ENCODE data around the gene CTNNBL1. TPM values are rescaled to one million over a fixed set of nuclear protein-coding genes. Genes with fewer than 3 reads are reported as not detected.
"Not testable (repeated sequence)": the region's sequence is repeated elsewhere in the genome, so short reads cannot be mapped to it uniquely, and the experiment has no call there.

Gene CTNNBL1
- total RNA-seq, 1 donor from 2014 or later, result 60.9 TPM

DNA sequence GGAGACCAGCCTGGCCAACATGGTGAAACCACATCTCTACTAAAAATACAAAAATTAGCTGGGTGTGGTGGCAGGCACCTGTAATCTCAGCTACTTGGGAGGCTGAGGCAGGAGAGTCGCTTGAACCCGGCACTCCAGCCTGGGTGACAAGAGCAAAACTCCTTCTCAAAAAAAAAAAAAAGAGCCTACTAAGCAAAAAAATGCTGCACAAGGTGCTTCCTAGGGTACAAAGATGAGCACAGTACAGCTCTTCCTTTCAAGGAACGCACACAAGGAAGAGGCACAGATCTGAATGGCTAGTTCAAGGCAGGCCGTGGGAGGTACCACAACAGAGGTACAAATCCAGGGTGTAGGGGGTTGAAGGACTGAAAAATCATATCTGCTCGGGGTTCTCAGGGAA lies 162.2 kb downstream of the CTNNBL1 start:
- ATAC-seq (ENCODE audit: poor library complexity); DNase-seq; intact Hi-C loops (cut with DNase I): not testable (repeated sequence)

DNA sequence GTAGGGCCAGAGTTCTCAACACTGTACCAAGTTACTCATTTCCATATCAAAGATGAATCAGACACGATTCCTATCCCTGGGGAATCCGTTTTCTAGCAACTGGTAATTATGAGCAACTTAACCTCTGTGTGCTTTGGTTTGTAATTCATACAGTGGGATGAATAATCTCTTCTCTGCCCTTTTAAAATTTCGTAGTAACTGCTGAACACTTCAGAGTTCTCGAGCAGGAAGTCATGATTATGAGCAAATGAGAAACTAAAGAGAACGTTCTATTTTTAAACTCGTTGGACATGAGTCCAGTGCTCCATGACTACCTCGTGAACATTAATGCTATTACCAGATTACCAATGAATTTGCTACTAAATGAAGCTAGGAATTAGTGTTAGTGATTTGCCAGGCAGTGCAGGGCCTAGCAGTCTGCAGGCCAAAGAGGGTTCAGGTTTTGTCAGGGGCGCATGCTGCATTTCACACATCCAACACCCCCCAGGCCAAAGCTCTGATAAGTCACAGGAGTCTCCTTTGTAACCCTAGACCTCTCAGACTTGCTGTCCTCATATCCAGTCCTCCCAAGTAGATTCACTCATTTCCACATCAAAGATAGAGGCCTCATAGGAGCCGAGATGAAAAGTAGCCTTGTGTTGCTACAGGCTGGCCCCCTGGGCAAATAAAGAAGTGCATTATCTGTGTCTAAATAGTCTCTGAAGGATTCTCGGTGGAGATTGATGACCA lies 163.3 kb downstream of the CTNNBL1 start:
- intact Hi-C loops (cut with DNase I), result no loop called here
- ATAC-seq (ENCODE audit: poor library complexity) (no peak), DNase-seq (no peak)

DNA sequence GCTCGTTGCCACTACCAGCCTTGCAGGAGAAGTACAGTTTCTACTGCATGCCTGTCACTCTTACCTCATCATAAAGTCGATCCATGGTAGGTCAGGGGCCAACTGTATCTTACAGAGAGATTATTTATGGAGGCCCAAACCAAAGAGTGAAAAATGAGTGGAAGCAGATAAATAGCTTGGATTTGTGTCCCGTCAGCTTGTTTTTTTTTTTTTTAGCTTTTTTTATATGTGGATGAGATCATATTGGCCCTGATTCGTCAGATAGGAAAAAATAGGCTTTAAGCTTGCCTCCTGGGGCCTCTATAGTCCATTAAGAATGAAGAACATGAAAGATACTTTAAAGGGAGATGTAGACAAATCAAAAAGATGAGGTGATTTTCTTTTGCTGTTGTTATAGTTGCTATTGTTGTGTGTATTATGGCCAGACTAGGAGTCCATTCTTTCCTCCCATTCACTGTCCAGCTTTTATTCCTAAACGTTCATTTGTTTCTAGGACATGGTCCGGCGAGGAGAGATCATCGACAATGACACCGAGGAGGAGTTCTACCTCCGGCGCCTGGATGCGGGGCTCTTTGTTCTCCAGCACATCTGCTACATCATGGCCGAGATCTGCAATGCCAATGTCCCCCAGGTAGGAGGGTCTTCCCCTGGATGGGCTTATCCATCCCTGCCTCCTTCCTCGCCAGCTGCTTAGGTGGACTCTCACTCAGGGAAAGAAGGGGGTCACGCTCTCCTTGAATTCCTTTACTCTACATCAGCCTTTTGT lies 165.8 kb downstream of the CTNNBL1 start:
- intact Hi-C loops (cut with DNase I), result no loop called here
- ATAC-seq (ENCODE audit: poor library complexity) (no peak), DNase-seq (no peak)

DNA sequence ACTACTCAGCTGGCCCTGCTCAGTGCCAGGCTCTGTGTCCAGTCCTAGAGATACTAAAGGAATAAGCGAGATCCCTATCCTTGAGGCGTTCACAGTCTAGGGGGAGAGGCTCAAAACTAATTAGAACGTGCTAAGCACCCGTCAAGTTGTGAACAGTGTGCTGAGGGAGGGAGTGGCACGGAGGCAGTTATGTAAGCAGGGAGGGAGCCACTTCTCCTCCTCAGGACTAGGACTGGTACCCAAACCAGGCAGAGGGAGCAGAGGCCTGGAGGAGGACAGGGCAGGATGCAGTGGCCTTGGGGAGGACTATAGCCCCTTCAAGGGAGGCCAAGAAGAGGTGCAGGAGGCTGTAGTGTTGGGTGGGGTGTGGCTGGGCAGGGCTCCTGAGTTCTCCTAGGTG lies 169.5 kb downstream of the CTNNBL1 start:
- no peak for DNase-seq
- intact Hi-C loops (cut with DNase I), result no loop called here
- ATAC-seq (ENCODE audit: poor library complexity), result no peak

DNA sequence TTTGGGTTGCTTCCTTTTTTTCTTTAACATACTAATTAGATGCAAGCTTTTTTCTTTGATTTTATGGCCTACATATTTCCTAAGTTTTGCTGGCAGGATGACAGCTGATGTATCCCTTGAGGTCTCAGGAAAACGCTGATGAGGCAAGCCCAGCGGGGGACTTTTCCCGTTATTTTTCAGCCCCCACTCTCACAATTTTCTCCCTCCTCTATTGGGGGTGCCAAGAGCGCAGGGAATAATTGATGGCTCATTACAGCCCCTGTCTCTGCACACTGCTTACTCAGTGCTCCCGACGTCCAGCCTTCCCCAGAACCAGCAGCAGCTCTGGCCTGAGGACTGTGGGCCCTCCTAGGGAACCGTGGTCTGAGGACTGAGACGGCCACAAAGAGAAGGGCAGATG lies 170.5 kb downstream of the CTNNBL1 start:
- ATAC-seq (ENCODE audit: poor library complexity), result no peak
- intact Hi-C loops (cut with DNase I), result no loop called here
- DNase-seq, result no peak

DNA sequence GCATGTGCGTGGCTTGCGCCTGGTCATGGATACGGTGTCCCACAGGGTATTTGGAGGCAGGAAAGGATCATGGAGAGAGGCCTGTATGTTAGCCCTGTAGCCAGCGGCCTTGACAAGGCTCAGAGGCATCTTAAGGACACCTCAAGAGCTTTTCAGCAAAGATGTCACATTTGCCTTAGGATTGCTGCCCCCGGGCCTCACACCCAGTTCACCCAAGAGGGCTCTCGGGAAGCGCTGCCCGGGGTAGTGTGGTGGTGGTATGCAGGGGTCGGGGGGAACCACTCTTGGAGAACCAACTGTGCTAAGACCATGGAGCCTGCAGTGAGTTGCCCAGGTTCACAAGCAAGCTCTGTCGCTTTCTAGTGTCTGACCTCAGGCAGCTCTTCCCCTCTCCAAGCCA lies 172.2 kb downstream of the CTNNBL1 start:
- ATAC-seq (ENCODE audit: poor library complexity) (no peak), DNase-seq (no peak)
- intact Hi-C loops (cut with DNase I), result no loop called here

DNA sequence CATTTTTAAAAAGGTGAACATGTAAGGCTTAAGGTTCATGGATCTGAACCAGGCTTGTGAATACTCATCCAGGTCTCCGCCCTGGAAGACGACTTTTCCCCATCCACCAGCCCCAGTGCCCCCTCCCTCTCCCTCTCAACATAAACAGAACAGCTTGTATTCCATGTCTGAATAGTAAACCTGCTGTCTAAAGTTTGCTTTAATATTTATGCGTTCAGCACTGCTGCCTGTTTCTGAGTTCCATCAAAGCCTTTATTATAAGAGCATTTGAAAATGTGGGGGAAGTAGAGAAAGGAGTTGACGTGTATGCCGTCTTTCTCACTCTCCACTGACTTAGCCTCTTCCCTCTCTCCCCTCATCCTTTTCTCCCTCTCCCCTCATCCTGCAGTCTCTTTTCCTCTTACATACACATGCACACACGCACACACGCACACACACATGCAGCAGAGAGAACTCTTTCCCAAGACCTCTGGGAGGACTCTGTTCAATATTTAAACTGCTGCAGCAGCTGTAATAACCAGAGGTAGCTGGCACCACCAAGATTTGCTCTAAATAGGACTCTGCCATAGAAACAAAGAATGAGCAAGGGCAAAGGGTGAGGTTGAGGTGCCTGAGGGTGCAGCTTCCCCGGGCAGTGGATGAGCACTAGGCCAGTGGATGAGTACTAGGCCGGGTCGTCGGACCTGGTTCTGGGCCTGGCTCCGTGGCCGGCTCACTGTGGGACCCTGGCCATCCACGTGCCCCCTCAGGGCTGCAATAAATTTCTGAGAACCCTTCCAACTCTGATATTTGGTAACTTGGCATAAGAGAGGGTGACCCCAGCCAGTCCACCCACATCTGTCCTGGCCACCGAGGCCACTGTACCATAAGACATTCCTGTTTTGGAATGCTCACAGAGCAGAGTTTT lies 173.7 kb downstream of the CTNNBL1 start:
- intact Hi-C loops (cut with DNase I), result no loop called here
- DNase-seq (no peak), ATAC-seq (ENCODE audit: poor library complexity) (no peak)

DNA sequence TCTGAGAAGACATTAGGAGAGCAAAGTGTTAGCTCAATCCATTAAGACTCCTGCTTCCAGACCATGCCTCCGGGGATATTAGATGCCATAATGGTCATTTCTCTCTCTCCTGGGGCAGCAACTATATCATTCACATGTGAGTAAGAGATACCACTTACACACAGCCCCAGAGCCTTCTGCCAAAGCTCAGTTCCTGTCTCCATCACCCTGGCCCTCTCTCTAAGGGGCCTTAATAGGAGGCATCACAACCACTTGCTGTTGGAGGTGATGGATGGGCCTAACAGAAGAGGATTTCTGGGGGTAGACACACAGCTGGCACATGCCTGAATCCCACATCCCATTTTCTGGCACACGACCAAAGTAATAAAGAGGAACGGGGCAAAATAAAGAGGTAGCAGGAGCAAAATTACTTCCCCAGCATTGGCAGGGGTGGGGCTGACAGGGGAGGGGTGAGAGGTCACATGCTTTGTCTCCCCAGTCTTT lies 175.1 kb downstream of the CTNNBL1 start:
- ATAC-seq (ENCODE audit: poor library complexity) (no peak), DNase-seq (no peak)
- intact Hi-C loops (cut with DNase I), result no loop called here

DNA sequence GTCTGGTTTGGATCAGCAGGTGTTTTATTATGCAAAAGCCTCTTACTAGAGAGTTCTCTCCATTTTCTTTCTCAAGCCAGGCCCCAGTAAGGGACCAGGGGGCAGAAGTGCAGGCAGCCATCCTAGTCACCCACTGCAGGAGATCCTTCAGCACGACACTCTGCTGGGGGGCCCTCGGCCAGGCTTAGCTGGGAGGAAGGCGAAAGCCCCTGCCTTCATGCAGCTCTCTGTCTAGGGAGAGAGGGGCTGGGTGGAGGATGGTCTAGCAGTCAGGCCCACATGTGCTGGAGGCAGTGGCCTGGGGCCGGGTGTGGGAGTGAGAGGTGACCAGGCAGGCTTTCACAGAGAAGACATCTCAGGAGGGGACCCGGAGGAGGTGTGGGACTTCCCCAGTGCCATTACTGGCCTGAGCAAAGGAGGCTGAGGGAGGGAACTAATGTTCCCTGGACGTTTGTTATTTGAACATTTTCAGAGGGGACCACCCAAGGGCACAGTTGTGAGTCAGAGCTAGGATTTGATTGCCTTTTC lies 175.6 kb downstream of the CTNNBL1 start:
- ATAC-seq (ENCODE audit: poor library complexity) (no peak), DNase-seq (no peak)
- intact Hi-C loops (cut with DNase I), result no loop called here

DNA sequence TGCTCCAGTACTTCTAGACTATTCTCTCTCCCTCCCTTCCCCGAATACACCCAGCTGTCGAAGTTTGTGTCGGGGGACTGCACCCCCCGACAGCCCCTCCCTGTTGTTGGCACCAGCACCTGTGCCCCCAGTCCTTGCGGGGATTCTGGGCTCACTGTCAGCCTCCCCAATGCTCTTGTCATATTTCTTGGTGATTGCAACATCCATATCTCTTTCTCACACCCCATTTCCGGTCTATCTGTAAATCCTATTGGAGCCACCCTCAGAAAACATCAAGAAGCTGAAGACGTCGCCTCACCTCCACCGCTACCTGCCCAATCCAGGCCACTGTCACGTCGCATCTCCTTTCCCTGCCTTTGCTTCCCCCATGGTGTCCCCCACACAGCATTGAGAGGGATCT lies 176.5 kb downstream of the CTNNBL1 start:
- ATAC-seq (ENCODE audit: poor library complexity) (no peak), DNase-seq (no peak)
- intact Hi-C loops (cut with DNase I), result no loop called here

DNA sequence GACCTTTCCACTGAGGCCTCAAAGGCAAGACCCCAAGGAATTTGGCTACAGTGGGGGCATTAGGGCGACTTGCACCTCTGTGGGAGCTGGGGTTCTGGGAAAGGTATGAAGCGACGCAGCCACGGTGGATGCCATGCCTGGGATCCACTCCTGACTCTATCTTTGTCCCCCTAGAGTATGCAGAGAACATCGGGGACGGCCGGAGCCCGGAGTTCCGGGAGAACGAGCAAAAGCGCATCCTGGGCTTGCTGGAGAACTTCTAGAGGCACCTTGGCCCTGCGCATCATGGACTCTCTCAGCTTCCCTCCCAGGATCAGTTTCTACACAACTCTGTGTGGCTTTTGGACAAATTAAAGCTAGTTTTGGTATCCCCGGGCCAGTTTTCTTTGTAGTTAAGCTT lies 177.9 kb downstream of the CTNNBL1 start:
- intact Hi-C loops (cut with DNase I), result no loop called here
- no peak for DNase-seq
- no peak for ATAC-seq (ENCODE audit: poor library complexity)

DNA sequence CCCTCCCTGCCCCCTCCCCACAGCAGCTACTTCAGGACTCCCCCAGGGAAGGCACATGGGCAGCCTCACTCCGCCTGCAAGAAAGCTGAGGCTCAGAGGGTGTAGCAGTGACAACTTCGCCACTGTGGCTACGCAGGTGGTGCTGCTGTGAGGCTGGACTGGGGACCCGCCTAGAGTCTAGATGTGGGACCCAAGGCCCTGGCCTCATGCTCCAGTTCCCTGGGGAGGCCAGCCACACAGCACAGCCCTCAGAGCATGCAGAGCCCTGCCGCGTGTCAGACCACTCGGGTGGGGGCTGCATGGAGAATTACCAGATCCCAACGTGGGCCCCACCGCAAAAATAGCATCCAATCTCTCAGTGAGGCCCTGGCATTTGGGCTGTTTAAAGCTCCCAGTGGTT lies 178.3 kb downstream of the CTNNBL1 start:
- ATAC-seq (ENCODE audit: poor library complexity) (no peak), DNase-seq (no peak)
- intact Hi-C loops (cut with DNase I), result no loop called here

DNA sequence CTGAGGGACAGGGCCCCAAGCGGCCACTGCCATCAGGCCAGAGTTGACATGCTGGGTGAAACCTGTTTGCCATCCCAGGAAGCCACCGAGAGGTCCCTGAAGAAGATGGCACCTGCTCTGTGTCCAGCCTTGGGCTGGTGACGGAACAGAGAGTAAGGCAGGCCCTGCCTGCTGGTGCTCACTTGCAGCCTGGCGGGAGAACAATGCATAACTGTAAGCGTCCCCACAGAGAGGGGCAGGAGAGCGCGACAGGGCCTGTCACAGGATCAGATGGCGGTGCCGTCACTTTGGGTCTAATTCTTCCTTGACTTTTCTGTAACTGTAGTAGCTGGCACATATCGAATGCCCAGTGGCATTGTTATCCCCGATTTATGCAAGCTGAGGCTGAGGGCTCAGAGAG lies 180.1 kb downstream of the CTNNBL1 start:
- ATAC-seq (ENCODE audit: poor library complexity) (no peak), DNase-seq (no peak)
- intact Hi-C loops (cut with DNase I), result no loop called here

DNA sequence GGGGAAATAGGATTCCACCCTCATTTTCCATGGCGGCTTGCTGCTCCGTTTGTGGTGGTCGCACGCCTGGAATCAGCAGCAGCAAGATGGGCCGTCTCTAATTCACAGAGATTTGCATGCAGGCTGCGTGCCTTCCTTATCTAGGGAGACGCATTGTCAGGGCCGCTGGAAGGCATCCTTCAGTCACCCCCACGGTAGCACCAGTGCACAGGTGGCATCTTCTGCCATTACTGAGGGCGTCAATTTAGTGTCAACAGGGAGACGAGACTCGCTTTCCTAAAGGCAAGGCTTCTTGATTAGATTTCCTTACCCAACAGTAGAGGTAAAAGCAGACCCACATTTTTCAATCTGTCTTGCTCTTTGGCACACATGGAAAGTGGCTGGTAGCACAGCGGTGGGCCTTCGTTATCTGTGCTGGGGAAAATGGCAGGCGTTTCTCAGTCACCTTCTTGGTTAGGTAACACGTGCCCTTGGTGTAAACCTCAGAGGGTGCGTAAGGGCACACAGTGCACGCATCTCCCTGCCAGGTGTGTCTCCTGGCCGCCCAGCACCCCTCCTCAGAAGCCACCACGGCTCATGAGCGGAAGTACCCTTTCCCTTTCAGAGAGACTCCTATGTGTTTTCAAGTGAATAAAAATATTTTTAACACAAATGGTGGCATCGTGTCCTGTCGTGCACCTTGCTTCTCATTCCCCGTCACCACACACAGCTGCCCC lies 181.8 kb downstream of the CTNNBL1 start:
- ATAC-seq (ENCODE audit: poor library complexity) (no peak), DNase-seq (no peak)
- intact Hi-C loops (cut with DNase I), result no loop called here

DNA sequence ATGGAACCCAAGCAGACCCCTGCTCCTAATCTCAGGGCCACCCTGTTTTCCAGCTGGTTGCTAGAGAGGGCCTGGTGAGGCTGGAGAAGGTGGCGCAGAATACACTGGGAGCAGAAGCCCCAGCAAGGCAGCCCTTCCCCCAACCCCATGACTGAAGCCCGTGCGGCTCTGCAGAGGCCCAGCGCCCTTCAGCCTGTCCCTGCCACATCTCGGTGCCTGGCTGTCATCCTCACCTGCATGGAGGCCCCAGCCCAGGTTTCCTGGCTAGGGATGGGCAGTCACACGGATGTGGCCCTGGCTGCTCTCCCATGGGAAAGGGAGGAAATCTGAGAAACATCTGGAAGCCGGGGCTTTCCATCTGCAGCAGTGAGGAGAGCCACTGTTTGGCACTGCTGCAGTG lies 183.0 kb downstream of the CTNNBL1 start:
- DNase-seq (no peak), ATAC-seq (ENCODE audit: poor library complexity) (no peak)
- intact Hi-C loops (cut with DNase I), result no loop called here

DNA sequence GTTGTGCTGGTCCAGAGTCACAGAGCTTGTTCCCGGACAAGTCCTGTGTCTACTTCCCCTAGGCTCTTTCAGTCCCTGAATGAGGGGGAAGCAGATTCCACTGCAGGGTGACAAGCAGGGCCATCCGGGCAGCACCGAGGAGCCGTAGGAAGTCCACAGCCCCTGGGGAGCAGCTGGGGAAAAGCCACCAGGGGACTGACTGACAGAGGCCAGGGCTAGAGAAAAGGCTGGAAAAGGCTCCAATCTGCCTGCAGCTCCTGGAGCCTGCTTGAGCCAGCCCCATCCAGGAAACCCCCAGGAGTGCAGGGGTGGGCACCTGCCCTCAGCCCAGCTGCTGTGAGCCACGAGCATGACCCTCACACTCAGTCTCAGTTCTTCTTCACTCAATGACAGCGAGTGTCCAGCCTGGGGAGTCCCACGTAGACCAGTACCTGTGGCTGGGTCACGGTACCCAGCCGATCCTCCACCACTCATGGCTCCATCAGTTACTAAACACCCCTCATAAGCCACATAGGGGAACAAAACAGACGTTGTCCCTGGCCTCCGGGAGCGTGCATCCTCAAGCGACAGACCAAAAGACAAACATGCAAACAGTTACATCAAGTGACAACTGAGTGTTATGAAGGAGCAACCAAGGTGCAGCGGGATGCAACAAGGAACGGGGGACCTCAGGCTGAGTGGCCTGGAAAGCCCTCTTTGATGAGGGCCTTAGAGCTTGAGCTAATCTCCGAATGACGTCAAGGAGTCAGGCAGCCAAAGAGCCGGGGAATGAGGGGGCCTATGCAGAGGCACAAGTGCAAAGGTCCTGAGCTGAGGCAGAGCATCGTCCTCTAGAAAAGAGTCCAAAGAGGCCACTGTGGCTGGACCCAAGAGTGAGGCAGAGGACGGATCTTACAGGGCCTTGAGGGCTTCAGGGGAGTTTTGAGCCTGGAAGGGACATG lies 184.3 kb downstream of the CTNNBL1 start:
- DNase-seq (no peak), ATAC-seq (ENCODE audit: poor library complexity) (no peak)
- intact Hi-C loops (cut with DNase I), result no loop called here

DNA sequence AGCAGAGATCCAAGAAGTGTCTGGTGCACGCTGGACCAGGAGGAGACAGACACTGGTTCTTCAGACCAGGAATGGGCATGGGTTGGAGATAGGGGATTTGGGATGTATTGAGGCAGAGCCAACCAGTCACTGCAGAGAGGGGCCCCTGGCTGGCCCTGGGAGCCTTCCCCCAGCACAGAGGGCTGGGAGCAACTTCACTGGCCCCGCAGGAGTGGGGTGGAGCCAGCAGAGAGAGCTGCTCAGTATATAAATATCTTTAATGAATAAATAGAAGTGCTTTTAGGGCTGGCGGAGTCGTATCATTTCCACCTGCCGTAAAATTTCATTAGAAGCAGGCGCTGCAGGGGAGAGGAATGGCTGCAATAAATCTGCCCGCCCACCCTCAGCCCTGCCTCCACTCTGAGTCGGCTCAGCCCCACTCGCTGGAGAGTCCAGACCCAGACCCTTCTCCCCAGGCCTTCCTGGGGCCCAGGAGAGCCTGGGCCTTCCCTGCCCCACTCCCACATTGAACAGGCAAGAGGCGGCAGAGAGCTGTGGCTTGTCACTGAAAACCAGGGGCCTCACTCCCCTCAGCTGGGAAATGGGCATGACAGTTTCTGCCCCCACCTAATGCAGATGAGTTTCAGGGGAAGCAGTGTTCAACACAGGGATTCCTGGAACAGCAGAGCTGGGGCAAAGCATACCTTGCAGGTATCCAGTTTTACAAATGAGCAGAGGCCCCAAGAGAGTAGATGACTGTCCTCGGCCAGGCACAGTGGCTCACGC lies 185.2 kb downstream of the CTNNBL1 start:
- no peak for ATAC-seq (ENCODE audit: poor library complexity)
- no peak for DNase-seq
- intact Hi-C loops (cut with DNase I), result no loop called here
